ENCODE measurements around the gene ISCU. TPM values are rescaled to one million over a fixed set of nuclear protein-coding genes. Genes with fewer than 3 reads are reported as not detected.

The ISCU gene
- total RNA-seq, 1 donor = 184 TPM

- no peaks in the 10 kb centered on the region for H3K27me3 ChIP-seq (ENCODE audit: insufficient read depth, low read length)
- H3K79me2 ChIP-seq (ENCODE audit: insufficient read depth, low read length) = peaks cover 8% of the 10 kb centered on the region
- H3K4me2 ChIP-seq (ENCODE audit: insufficient read depth, low read length) = peak within 1 kb of the TSS; percentile 88
- no peaks in the 10 kb centered on the region for H3K9me3 ChIP-seq (ENCODE audit: low read depth, low read length)
- H3K27ac ChIP-seq (ENCODE audit: low read depth, low read length) = peak within 1 kb of the TSS; percentile 56
- peaks cover 8% of the 10 kb centered on the region for H3K4me1 ChIP-seq (ENCODE audit: insufficient read depth, low read length)
- H3K36me3 ChIP-seq (ENCODE audit: insufficient read depth, low read length) = peaks cover 4% of the 10 kb centered on the region
- H2AFZ ChIP-seq (ENCODE audit: low read length) = peak within 1 kb of the TSS; percentile 83
- peak; percentile 95 for DNase-seq (ENCODE audit: insufficient read length, low spot score, missing footprints)
- peaks cover 3% of the 10 kb centered on the region for H4K20me1 ChIP-seq (ENCODE audit: insufficient read depth, low read length)
- TF ChIP-seq CTCF (IDR thresholded peaks at IDR 0.05; ENCODE audit: extremely low read depth, low read depth, low read length) = no peak
- H3K4me3 ChIP-seq (ENCODE audit: insufficient read depth, low read length) = peak within 1 kb of the TSS; percentile 72
Measured at GRCh38 chr12:108597559-108598471, 35.4 kb downstream of the ISCU start, which contains the start of gene TMEM119. TSS of gene TMEM119 (minus strand) at chr12:108598084. CDS start at chr12:108592383, 5,701 bp downstream.

- H3K27ac ChIP-seq (ENCODE audit: low read depth, low read length) = no peak overlapping the region
- H3K4me3 ChIP-seq (ENCODE audit: insufficient read depth, low read length) = no peak overlapping the region
Measured at GRCh38 chr12:108598553-108599250, 36.3 kb downstream of the ISCU start.

GRCh38 chr12:108599541-108599940, 37.1 kb downstream of the ISCU start:
- no peak for TF ChIP-seq CTCF (IDR thresholded peaks at IDR 0.05; ENCODE audit: extremely low read depth, low read depth, low read length)
- Histone ChIP-seq H4K20me1 (ENCODE audit: insufficient read depth, low read length) (peaks cover 3% of the 10 kb centered on the region), H3K27ac (ENCODE audit: low read depth, low read length) (no peak overlapping the region), H3K4me1 (ENCODE audit: insufficient read depth, low read length) (peaks cover 8% of the 10 kb centered on the region), H3K4me3 (ENCODE audit: insufficient read depth, low read length) (no peak overlapping the region), H3K36me3 (ENCODE audit: insufficient read depth, low read length) (no peaks in the 10 kb centered on the region), H2AFZ (ENCODE audit: low read length) (no peak overlapping the region), H3K79me2 (ENCODE audit: insufficient read depth, low read length) (peaks cover 8% of the 10 kb centered on the region), H3K9me3 (ENCODE audit: low read depth, low read length) (no peaks in the 10 kb centered on the region), H3K27me3 (ENCODE audit: insufficient read depth, low read length) (no peaks in the 10 kb centered on the region), H3K4me2 (ENCODE audit: insufficient read depth, low read length) (no peak overlapping the region)
- peak; percentile 55 for DNase-seq (ENCODE audit: insufficient read length, low spot score, missing footprints)

More at GRCh38 chr12:108598553-108599250, 36.3 kb downstream of the ISCU start:
- Histone ChIP-seq H2AFZ (ENCODE audit: low read length) (no peak overlapping the region), H4K20me1 (ENCODE audit: insufficient read depth, low read length) (peaks cover 3% of the 10 kb centered on the region), H3K27me3 (ENCODE audit: insufficient read depth, low read length) (no peaks in the 10 kb centered on the region), H3K79me2 (ENCODE audit: insufficient read depth, low read length) (peaks cover 8% of the 10 kb centered on the region), H3K36me3 (ENCODE audit: insufficient read depth, low read length) (peaks cover 4% of the 10 kb centered on the region), H3K4me1 (ENCODE audit: insufficient read depth, low read length) (peaks cover 8% of the 10 kb centered on the region), H3K4me2 (ENCODE audit: insufficient read depth, low read length) (peak overlapping the region; percentile 88), H3K9me3 (ENCODE audit: low read depth, low read length) (no peaks in the 10 kb centered on the region)
- no peak for TF ChIP-seq CTCF (IDR thresholded peaks at IDR 0.05; ENCODE audit: extremely low read depth, low read depth, low read length)
- DNase-seq (ENCODE audit: insufficient read length, low spot score, missing footprints) = no peak

Data from osteoblast (primary cell).